BLaER1 treated with 17β-estradiol and CSF1 and Interleukin-3, amounts not matched to agents 10 nM and 100 nM (cell line): ENCODE data around the gene TEPSIN.

Experiments
- H3K27ac ChIP-seq, 11 experiments: shearing (Covaris generic); formaldehyde crosslinking; 2 replicates each; pipeline ENCODE4 v1.8.1; 2022
- H3K27me3 ChIP-seq, 11 experiments: shearing (Covaris generic); formaldehyde crosslinking; 2 replicates each; pipeline ENCODE4 v1.8.1; 2022
- H3K36me3 ChIP-seq, 11 experiments: shearing (Covaris generic); formaldehyde crosslinking; 2 replicates each; pipeline ENCODE4 v1.8.1; 2022
- H3K4me1 ChIP-seq, 10 experiments: shearing (Covaris generic); formaldehyde crosslinking; 2 replicates each; pipeline ENCODE4 v1.8.1; 2022
- H3K4me2 ChIP-seq, 11 experiments: shearing (Covaris generic); formaldehyde crosslinking; 2 replicates each; pipeline ENCODE4 v1.8.1; 2022
- H3K4me3 ChIP-seq, 10 experiments: shearing (Covaris generic); formaldehyde crosslinking; 2 replicates each; pipeline ENCODE4 v1.8.1; 2022
- H3K9ac ChIP-seq, 11 experiments: shearing (Covaris generic); formaldehyde crosslinking; 2 replicates each; pipeline ENCODE4 v1.8.1; 2022
- H3K9me3 ChIP-seq, 11 experiments: shearing (Covaris generic); formaldehyde crosslinking; replicated peaks in 1 of 11; 2 replicates each; pipeline ENCODE4 v1.8.1; 2022
- H4K20me1 ChIP-seq, 11 experiments: shearing (Covaris generic); formaldehyde crosslinking; 2 replicates each; pipeline ENCODE4 v1.8.1; 2022
- Cebpa-rat ChIP-seq, 11 experiments: shearing (Covaris generic); IDR thresholded peaks; 2 replicates each; pipeline ENCODE4 v1.8.1; 2022

TEPSIN gene

GRCh38 chr17:81239714-81240555 is 1.1 kb upstream of the TEPSIN start:
- Histone ChIP-seq H4K20me1 (peaks cover 33 to 88% (median 71%) of the 10 kb centered on the region in 11 experiments; a peak in 21 of 22 replicates), H3K4me3 (peak overlapping the region; percentile 83 to 99 (median 95)), H3K27ac (peak overlapping the region; percentile 65 to 94 (median 91)), H3K9me3 (no peaks in the 10 kb centered on the region), H3K27me3 (no peaks in the 10 kb centered on the region), H3K9ac (peak overlapping the region; percentile 88 to 96 (median 92)), H3K36me3 (peaks cover 12 to 46% (median 30%) of the 10 kb centered on the region in 11 experiments; a peak in 21 of 22 replicates), H3K4me2 (peak overlapping the region; percentile 89 to 99 (median 94)), H3K4me1 (peaks cover 38 to 54% (median 51%) of the 10 kb centered on the region in 10 experiments)
- TF ChIP-seq Cebpa-rat (IDR thresholded peaks at IDR 0.05): no peak

- H3K9ac ChIP-seq: peak overlapping the region; percentile 88 to 96 (median 94)
- no peak for TF ChIP-seq Cebpa-rat (IDR thresholded peaks at IDR 0.05)
- H3K36me3 ChIP-seq: peaks cover 17 to 59% (median 42%) of the 10 kb centered on the region in 11 experiments
- H3K9me3 ChIP-seq: no peaks in the 10 kb centered on the region
- H3K4me1 ChIP-seq: peaks cover 38 to 46% (median 45%) of the 10 kb centered on the region in 10 experiments
- peak overlapping the region; percentile 90 to 100 (median 98) for H3K4me2 ChIP-seq
- peaks cover 44 to 92% (median 71%) of the 10 kb centered on the region in 11 experiments; a peak in 20 of 22 replicates for H4K20me1 ChIP-seq
- H3K27ac ChIP-seq: peak overlapping the region; percentile 74 to 93 (median 85)
- peak overlapping the region; percentile 83 to 99 (median 95) for H3K4me3 ChIP-seq
- H3K27me3 ChIP-seq: no peaks in the 10 kb centered on the region
Observed at GRCh38 chr17:81238490-81238814, 403 bp downstream of the TEPSIN start.

GRCh38 chr17:81237591-81238489 is 1.0 kb downstream of the TEPSIN start:
- no peak for TF ChIP-seq Cebpa-rat (IDR thresholded peaks at IDR 0.05)
- peaks cover 23 to 66% (median 47%) of the 10 kb centered on the region in 11 experiments for H3K36me3 ChIP-seq
- H3K9ac ChIP-seq: peak overlapping the region; percentile 88 to 96 (median 94)
- peak overlapping the region; percentile 74 to 93 (median 85) for H3K27ac ChIP-seq
- no peaks in the 10 kb centered on the region for H3K9me3 ChIP-seq
- H4K20me1 ChIP-seq: peaks cover 43 to 89% (median 70%) of the 10 kb centered on the region in 11 experiments; a peak in 20 of 22 replicates
- H3K4me2 ChIP-seq: peak overlapping the region; percentile 90 to 100 (median 98)
- H3K4me1 ChIP-seq: peaks cover 38 to 46% (median 45%) of the 10 kb centered on the region in 10 experiments
- no peaks in the 10 kb centered on the region for H3K27me3 ChIP-seq
- H3K4me3 ChIP-seq: peak overlapping the region; percentile 83 to 99 (median 95)

DNA sequence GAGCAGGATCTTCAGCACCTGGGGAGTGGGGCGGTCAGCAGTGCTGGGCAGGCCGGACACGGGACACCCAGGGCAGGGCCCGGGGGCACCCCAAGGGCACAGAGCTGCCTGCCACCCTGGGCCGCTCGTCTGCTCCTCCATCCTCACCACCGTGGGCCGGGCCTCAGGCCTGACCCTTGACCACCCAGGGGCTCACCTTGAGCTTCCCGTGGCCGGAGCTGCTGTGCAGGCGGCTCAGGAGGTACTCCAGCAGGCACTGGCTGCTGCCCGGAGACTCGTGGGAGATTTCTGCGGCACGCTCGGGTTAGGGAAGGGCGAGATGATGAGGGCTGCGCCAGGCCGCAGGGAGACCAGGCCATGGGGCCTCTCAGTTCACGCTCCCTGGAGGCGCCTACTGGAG is 2.1 kb downstream of the TEPSIN start:
- peak overlapping the region; percentile 90 to 100 (median 98); a peak in 17 of 22 replicates for H3K4me2 ChIP-seq
- H3K9ac ChIP-seq: peak overlapping the region in 9 of 11 experiments; percentile 88 to 96 (median 92); a peak in 12 of 22 replicates
- peaks cover 44 to 87% (median 61%) of the 10 kb centered on the region in 11 experiments; a peak in 20 of 22 replicates for H4K20me1 ChIP-seq
- peaks cover 33 to 73% (median 54%) of the 10 kb centered on the region in 11 experiments for H3K36me3 ChIP-seq
- H3K4me3 ChIP-seq: no peak overlapping the region
- TF ChIP-seq Cebpa-rat (IDR thresholded peaks at IDR 0.05): no peak
- H3K4me1 ChIP-seq: peaks cover 34 to 41% (median 39%) of the 10 kb centered on the region in 10 experiments
- no peaks in the 10 kb centered on the region for H3K9me3 ChIP-seq
- H3K27ac ChIP-seq: no peak overlapping the region
- H3K27me3 ChIP-seq: no peaks in the 10 kb centered on the region

DNA sequence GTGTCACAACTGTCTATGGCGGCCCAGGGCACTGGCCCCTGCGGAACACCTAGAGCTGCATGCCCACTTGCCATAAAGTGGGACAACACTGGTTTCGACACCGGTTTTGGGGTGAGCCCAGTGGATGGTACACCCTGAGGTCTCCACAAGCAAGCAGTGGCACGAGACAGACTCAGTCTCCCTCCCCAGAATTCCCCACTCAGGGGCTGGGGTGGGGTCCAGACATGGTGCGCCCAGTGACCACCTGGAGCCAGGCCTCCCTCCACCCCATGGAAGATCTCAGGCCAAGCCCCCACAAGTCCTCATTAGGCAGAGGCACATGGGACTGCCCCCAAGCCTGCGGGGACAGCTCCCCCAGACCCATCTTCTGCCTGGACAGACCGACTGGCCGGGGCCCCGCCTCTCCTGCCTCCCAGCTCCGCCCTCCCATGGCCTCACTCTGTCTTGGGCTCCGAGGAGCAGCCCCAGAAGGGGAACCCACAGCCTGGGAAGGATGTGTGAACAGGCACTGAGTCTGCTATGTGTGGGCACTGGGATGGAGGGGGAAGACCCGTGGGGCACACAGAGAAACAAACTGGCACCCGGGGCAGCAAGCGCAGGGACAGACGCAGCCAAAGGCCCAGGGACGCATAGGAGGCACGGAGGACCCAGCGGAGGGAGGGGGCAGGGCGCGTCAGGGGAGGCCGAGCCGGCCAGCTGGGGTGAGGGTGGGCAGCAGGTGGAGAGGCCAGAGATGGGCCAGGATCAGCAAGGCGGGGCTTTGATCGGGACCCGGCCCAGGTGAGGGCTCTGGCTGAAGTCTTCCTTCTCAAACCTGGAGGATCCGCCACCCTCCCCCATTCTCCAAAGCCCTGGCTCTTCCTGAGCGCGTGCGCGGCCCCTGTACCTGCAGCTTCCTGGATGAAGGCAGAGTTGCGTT is 2.8 kb downstream of the TEPSIN start:
- Histone ChIP-seq H3K36me3 (peaks cover 35 to 73% (median 54%) of the 10 kb centered on the region in 11 experiments), H3K27me3 (no peaks in the 10 kb centered on the region), H3K4me2 (peak overlapping the region in 4 of 11 experiments; percentile 95 to 100 (median 100); a peak in 2 of 22 replicates), H4K20me1 (peaks cover 37 to 87% (median 59%) of the 10 kb centered on the region in 11 experiments; a peak in 19 of 22 replicates), H3K4me1 (peaks cover 28 to 36% (median 32%) of the 10 kb centered on the region in 10 experiments), H3K27ac (no peak overlapping the region), H3K4me3 (no peak overlapping the region), H3K9me3 (no peaks in the 10 kb centered on the region), H3K9ac (peak overlapping the region in 5 of 11 experiments; percentile 26 to 96 (median 94); a peak in 5 of 22 replicates)
- TF ChIP-seq Cebpa-rat (IDR thresholded peaks at IDR 0.05): no peak

GRCh38 chr17:81234940-81235821 is 3.7 kb downstream of the TEPSIN start:
- peaks cover 19 to 27% (median 23%) of the 10 kb centered on the region in 10 experiments for H3K4me1 ChIP-seq
- H3K9me3 ChIP-seq: no peaks in the 10 kb centered on the region
- TF ChIP-seq Cebpa-rat (IDR thresholded peaks at IDR 0.05): no peak
- H3K4me2 ChIP-seq: no peak overlapping the region
- peaks cover 30 to 85% (median 61%) of the 10 kb centered on the region in 11 experiments; a peak in 18 of 22 replicates for H4K20me1 ChIP-seq
- peaks cover 36 to 73% (median 57%) of the 10 kb centered on the region in 11 experiments for H3K36me3 ChIP-seq
- 0 out of 22 replicates have a peak overlapping the region, but pooled peaks of 1 of the 11 experiments have one; percentile 29 for H3K9ac ChIP-seq
- no peaks in the 10 kb centered on the region for H3K27me3 ChIP-seq
- H3K27ac ChIP-seq: no peak overlapping the region
- H3K4me3 ChIP-seq: no peak overlapping the region

DNA sequence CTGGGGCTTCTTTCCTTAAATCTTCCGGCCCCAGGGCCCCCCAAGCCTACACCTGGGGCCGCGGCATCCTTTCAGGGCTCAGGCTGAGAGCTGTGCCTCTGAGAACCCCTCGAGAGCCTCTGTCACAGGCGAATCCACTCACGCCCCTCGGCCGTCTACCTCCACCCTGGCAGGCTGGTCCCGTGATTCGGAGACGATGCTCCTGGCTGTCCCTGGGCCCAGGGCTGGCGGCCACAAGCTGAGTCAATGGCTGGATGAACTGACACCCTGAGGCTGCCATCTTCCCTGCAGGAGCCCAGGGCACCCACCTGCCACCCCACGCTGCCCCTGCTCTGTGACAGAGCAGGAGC is 4.4 kb downstream of the TEPSIN start:
- peak overlapping the region in 2 of 11 experiments; percentile 19 to 29; a peak in 1 of 22 replicates for H3K9ac ChIP-seq
- H3K4me3 ChIP-seq: no peak overlapping the region
- no peak for TF ChIP-seq Cebpa-rat (IDR thresholded peaks at IDR 0.05)
- H3K36me3 ChIP-seq: peaks cover 43 to 79% (median 64%) of the 10 kb centered on the region in 11 experiments
- H4K20me1 ChIP-seq: peaks cover 30 to 89% (median 61%) of the 10 kb centered on the region in 11 experiments; a peak in 18 of 22 replicates
- no peak overlapping the region for H3K4me2 ChIP-seq
- no peaks in the 10 kb centered on the region for H3K9me3 ChIP-seq
- H3K27ac ChIP-seq: no peak overlapping the region
- H3K4me1 ChIP-seq: peaks cover 14 to 29% (median 20%) of the 10 kb centered on the region in 10 experiments
- no peaks in the 10 kb centered on the region for H3K27me3 ChIP-seq
